ENCODE measurements around the gene KPNA3. TPM values are rescaled to one million over a fixed set of nuclear protein-coding genes. Genes with fewer than 3 reads are reported as not detected.

The KPNA3 gene
- total and polyA plus RNA-seq, 4 donors, result 10.9 to 22.0 (median 16.6) TPM

- Histone ChIP-seq H3K4me3 (ENCODE audit: low read depth in 1 of 3, low read length in 3 of 3) (no peak overlapping the region), H3K9me3 (ENCODE audit: control insufficient read depth in 4 of 4, low read length in 3 of 4) (no peaks in the 10 kb centered on the region), H3K9ac (ENCODE audit: low read depth in 1 of 2, low read length in 2 of 2) (no peak overlapping the region), H3K36me3 (ENCODE audit: control insufficient read depth in 4 of 4, insufficient read depth in 3 of 4, low read depth in 1 of 4, low read length in 3 of 4) (no peaks in the 10 kb centered on the region), H3K27me3 (ENCODE audit: control insufficient read depth in 4 of 4, insufficient read depth in 4 of 4, low read length in 3 of 4) (no peaks in the 10 kb centered on the region), H3K4me1 (ENCODE audit: control insufficient read depth in 4 of 4, insufficient read depth in 4 of 4, low read length in 3 of 4) (no peaks in the 10 kb centered on the region), H3K27ac (ENCODE audit: low read depth in 1 of 2, low read length in 2 of 2) (no peak overlapping the region)
- no peak for TF ChIP-seq FOXA1 (IDR thresholded peaks at IDR 0.05)
- no peak for TF ChIP-seq MAX (IDR thresholded peaks at IDR 0.05)
- no peak for TF ChIP-seq SP1 (IDR thresholded peaks at IDR 0.05)
- no peak for DNase-seq (ENCODE audit: low spot score)
- 93% methylated on average over 5 of the region's 5 CpGs for WGBS
Observed at GRCh38 chr13:49833402-49833801, 40.9 kb upstream of the KPNA3 start.

GRCh38 chr13:49831455-49831854, 39.0 kb upstream of the KPNA3 start:
- no peak overlapping the region for H3K27ac ChIP-seq (ENCODE audit: low read depth in 1 of 2, low read length in 2 of 2)
- no peaks in the 10 kb centered on the region for H3K27me3 ChIP-seq (ENCODE audit: control insufficient read depth in 4 of 4, insufficient read depth in 4 of 4, low read length in 3 of 4)
- TF ChIP-seq JUND (IDR thresholded peaks at IDR 0.05) (no peak), FOXA2 (IDR thresholded peaks at IDR 0.05) (no peak), RXRA (IDR thresholded peaks at IDR 0.05) (no peak), HNF4A (conservative IDR thresholded peaks at IDR 0.05) (no peak), NR2F2 (IDR thresholded peaks at IDR 0.05) (no peak), YY1 (IDR thresholded peaks at IDR 0.05) (no peak), HNF4G (IDR thresholded peaks at IDR 0.05) (no peak), RAD21 (IDR thresholded peaks at IDR 0.05) (no peak), TAF1 (conservative IDR thresholded peaks at IDR 0.05) (no peak), FOXA1 (IDR thresholded peaks at IDR 0.05) (no peak), SP1 (IDR thresholded peaks at IDR 0.05) (no peak), MAX (IDR thresholded peaks at IDR 0.05) (no peak), ATF3 (IDR thresholded peaks at IDR 0.05) (no peak), EGR1 (IDR thresholded peaks at IDR 0.05; ENCODE audit: low read depth in 2 of 2) (no peak), GABPA (IDR thresholded peaks at IDR 0.05 in 1 of 2, conservative IDR thresholded peaks at IDR 0.05 in 1 of 2) (no peak)
- TF ChIP-seq, protein P1, sequence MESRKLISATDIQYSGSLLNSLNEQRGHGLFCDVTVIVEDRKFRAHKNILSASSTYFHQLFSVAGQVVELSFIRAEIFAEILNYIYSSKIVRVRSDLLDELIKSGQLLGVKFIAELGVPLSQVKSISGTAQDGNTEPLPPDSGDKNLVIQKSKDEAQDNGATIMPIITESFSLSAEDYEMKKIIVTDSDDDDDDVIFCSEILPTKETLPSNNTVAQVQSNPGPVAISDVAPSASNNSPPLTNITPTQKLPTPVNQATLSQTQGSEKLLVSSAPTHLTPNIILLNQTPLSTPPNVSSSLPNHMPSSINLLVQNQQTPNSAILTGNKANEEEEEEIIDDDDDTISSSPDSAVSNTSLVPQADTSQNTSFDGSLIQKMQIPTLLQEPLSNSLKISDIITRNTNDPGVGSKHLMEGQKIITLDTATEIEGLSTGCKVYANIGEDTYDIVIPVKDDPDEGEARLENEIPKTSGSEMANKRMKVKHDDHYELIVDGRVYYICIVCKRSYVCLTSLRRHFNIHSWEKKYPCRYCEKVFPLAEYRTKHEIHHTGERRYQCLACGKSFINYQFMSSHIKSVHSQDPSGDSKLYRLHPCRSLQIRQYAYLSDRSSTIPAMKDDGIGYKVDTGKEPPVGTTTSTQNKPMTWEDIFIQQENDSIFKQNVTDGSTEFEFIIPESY (IDR thresholded peaks at IDR 0.05), result no peak
- TF ChIP-seq, protein P2, sequence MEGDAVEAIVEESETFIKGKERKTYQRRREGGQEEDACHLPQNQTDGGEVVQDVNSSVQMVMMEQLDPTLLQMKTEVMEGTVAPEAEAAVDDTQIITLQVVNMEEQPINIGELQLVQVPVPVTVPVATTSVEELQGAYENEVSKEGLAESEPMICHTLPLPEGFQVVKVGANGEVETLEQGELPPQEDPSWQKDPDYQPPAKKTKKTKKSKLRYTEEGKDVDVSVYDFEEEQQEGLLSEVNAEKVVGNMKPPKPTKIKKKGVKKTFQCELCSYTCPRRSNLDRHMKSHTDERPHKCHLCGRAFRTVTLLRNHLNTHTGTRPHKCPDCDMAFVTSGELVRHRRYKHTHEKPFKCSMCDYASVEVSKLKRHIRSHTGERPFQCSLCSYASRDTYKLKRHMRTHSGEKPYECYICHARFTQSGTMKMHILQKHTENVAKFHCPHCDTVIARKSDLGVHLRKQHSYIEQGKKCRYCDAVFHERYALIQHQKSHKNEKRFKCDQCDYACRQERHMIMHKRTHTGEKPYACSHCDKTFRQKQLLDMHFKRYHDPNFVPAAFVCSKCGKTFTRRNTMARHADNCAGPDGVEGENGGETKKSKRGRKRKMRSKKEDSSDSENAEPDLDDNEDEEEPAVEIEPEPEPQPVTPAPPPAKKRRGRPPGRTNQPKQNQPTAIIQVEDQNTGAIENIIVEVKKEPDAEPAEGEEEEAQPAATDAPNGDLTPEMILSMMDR (IDR thresholded peaks at IDR 0.05; ENCODE audit: low read depth, low read length, missing input control), result no peak
- no peak overlapping the region for H3K9ac ChIP-seq (ENCODE audit: low read depth in 1 of 2, low read length in 2 of 2)
- no peaks in the 10 kb centered on the region for H3K36me3 ChIP-seq (ENCODE audit: control insufficient read depth in 4 of 4, insufficient read depth in 3 of 4, low read depth in 1 of 4, low read length in 3 of 4)
- H3K9me3 ChIP-seq (ENCODE audit: control insufficient read depth in 4 of 4, low read length in 3 of 4), result no peaks in the 10 kb centered on the region
- H3K4me3 ChIP-seq (ENCODE audit: low read depth in 1 of 3, low read length in 3 of 3), result no peak overlapping the region
- no peaks in the 10 kb centered on the region for H3K4me1 ChIP-seq (ENCODE audit: control insufficient read depth in 4 of 4, insufficient read depth in 4 of 4, low read length in 3 of 4)
- DNase-seq (ENCODE audit: low spot score), result no peak
- 56% methylated on average over 4 of the region's 4 CpGs for WGBS

Measured in liver (tissue), 9 donors.